H1 (cell line): ENCODE measurements around the gene SNU13. TPM values are rescaled to one million over a fixed set of nuclear protein-coding genes. Genes with fewer than 3 reads are reported as not detected.

Experiments used
- CTCF ChIA-PET: fragments of 300-600 bp; sonication (Branson Sonifier 250); formaldehyde crosslinking; loops from one replicate; lab custom pipeline; 2021; ENCODE audit not compliant: partially characterized antibody; lab: Charles Lee
- POLR2A ChIA-PET: fragments of 300-600 bp; sonication (Branson Sonifier 250); formaldehyde crosslinking; loops from one replicate; lab custom pipeline; 2021; ENCODE audit warnings: inconsistent platforms; ENCODE audit not compliant: partially characterized antibody; lab: Charles Lee
- DNase-seq, 2 experiments: peaks; one replicate each; pipeline versions ENCODE4 v3.0.0 to v3.0.0-alpha.2; 2010 to 2022; ENCODE audit warnings: low spot score in 2 of 2, low read depth in 1 of 2, mixed read lengths in 1 of 2
- FAIRE-seq: peaks from 2 replicates; lab custom pipeline; 2011; peaks lifted over from hg19 to GRCh38; lab: Jason Lieb, UNC
- H2AFZ ChIP-seq: 2 replicates; pipeline ENCODE4 v1.8.1; 2012; ENCODE audit warnings: low read length, inconsistent platforms
- H2AK5ac ChIP-seq: 2 replicates; pipeline ENCODE4 v1.6.1; 2013; ENCODE audit warnings: low read depth, low read length
- H2BK120ac ChIP-seq: replicated peaks from 2 replicates; pipeline ENCODE3; 2013; ENCODE audit warnings: low read depth, low read length, inconsistent platforms
- H2BK12ac ChIP-seq: 2 replicates; pipeline ENCODE4 v1.6.1; 2013; ENCODE audit warnings: low read depth, low read length
- H2BK15ac ChIP-seq: 2 replicates; pipeline ENCODE4 v1.6.1; 2013; ENCODE audit warnings: low read length
- H2BK20ac ChIP-seq: 2 replicates; pipeline ENCODE4 v1.6.1; 2013; ENCODE audit warnings: low read length
- H2BK5ac ChIP-seq: 2 replicates; pipeline ENCODE4 v1.6.1; 2013; ENCODE audit warnings: low read depth, low read length
- H3K14ac ChIP-seq: 2 replicates; pipeline ENCODE4 v1.6.1; 2013; ENCODE audit warnings: inconsistent platforms; ENCODE audit not compliant: insufficient read length
- H3K18ac ChIP-seq: 2 replicates; pipeline ENCODE4 v1.6.1; 2013; ENCODE audit warnings: low read length; ENCODE audit errors: extremely low read depth
- H3K23ac ChIP-seq: 2 replicates; pipeline ENCODE4 v1.6.1; 2013; ENCODE audit warnings: inconsistent platforms; ENCODE audit not compliant: insufficient read length
- H3K23me2 ChIP-seq: 2 replicates; pipeline ENCODE4 v1.6.1; 2013; ENCODE audit warnings: low read depth, low read length
- H3K27ac ChIP-seq: 2 replicates; pipeline ENCODE4 v1.6.1; 2011; ENCODE audit warnings: low read depth, low read length, inconsistent platforms
- H3K27me3 ChIP-seq, 4 experiments: replicated peaks in 1 of 4; 1 replicate in 1 of 4; 2 replicates in 3 of 4; pipeline versions ENCODE4 v1.6.1 to v1.8.1; 2011 to 2013; ENCODE audit warnings: low read length in 3 of 4, mild to moderate bottlenecking in 3 of 4, inconsistent platforms in 2 of 4, mixed read lengths in 2 of 4, moderate library complexity in 1 of 4; ENCODE audit not compliant: control insufficient read depth in 3 of 4, insufficient read depth in 3 of 4; ENCODE audit errors: extremely low read depth in 1 of 4
- H3K36me3 ChIP-seq, 4 experiments: 2 replicates each; pipeline versions ENCODE4 v1.6.1 to v1.8.1; 2011 to 2013; ENCODE audit warnings: mild to moderate bottlenecking in 4 of 4, low read length in 3 of 4, moderate library complexity in 2 of 4, control low read depth in 1 of 4, inconsistent platforms in 1 of 4; ENCODE audit not compliant: insufficient read depth in 4 of 4, control insufficient read depth in 2 of 4
- H3K4ac ChIP-seq: replicated peaks from 2 replicates; pipeline ENCODE3; 2013; ENCODE audit warnings: low read length, low read depth, mixed read lengths, inconsistent platforms; ENCODE audit not compliant: insufficient read length
- H3K4me1 ChIP-seq, 4 experiments: replicated peaks in 1 of 4; 1 replicate in 1 of 4; 2 replicates in 3 of 4; pipeline versions ENCODE4 v1.6.1 to v1.8.1; 2011 to 2013; ENCODE audit warnings: low read length in 3 of 4, inconsistent platforms in 2 of 4, mixed read lengths in 1 of 4; ENCODE audit not compliant: insufficient read depth in 4 of 4, control insufficient read depth in 3 of 4
- H3K4me2 ChIP-seq, 2 experiments: 2 replicates each; pipeline versions ENCODE4 v1.6.1 to v1.8.1; 2011 to 2013; ENCODE audit warnings: low read depth in 2 of 2, low read length in 2 of 2, control low read depth in 1 of 2, inconsistent platforms in 1 of 2, mild to moderate bottlenecking in 1 of 2; ENCODE audit not compliant: insufficient read depth in 1 of 2
- H3K4me3 ChIP-seq, 4 experiments: fragments of 200-600, 300-600 bp in 1 of 4; sonication (generic), shearing (Covaris generic), sonication (Bioruptor Twin) in 1 of 4; 2 replicates each; pipeline versions ENCODE4 v1.5.1 to v1.8.1; 2011 to 2016; ENCODE audit warnings: low read length in 4 of 4, low read depth in 3 of 4, control low read depth in 2 of 4, inconsistent platforms in 2 of 4, mild to moderate bottlenecking in 2 of 4, mixed read lengths in 1 of 4, moderate library complexity in 1 of 4; ENCODE audit not compliant: insufficient read depth in 2 of 4; ENCODE audit errors: extremely low read depth in 1 of 4
- H3K56ac ChIP-seq: replicated peaks from 2 replicates; pipeline ENCODE3; 2013; ENCODE audit warnings: low read depth, mild to moderate bottlenecking, mixed read lengths, low read length, inconsistent platforms; ENCODE audit not compliant: insufficient read length
- H3K79me1 ChIP-seq: 2 replicates; pipeline ENCODE4 v1.6.1; 2013; ENCODE audit warnings: low read depth, low read length, control low read depth
- H3K79me2 ChIP-seq, 2 experiments: 2 replicates each; pipeline versions ENCODE4 v1.6.1 to v1.8.1; 2012 to 2013; ENCODE audit warnings: low read length in 2 of 2, mild to moderate bottlenecking in 2 of 2, inconsistent platforms in 1 of 2; ENCODE audit not compliant: insufficient read depth in 2 of 2, control insufficient read depth in 1 of 2
- H3K9ac ChIP-seq, 4 experiments: replicated peaks in 1 of 4; 1 replicate in 1 of 4; 2 replicates in 3 of 4; pipeline versions ENCODE4 v1.6.1 to v1.8.1; 2011 to 2013; ENCODE audit warnings: low read depth in 3 of 4, low read length in 3 of 4, control low read depth in 2 of 4, mild to moderate bottlenecking in 2 of 4, moderate library complexity in 2 of 4, inconsistent platforms in 1 of 4; ENCODE audit errors: extremely low read depth in 1 of 4
- H3K9me3 ChIP-seq, 2 experiments: 2 replicates each; pipeline versions ENCODE4 v1.6.1 to v1.8.1; 2012 to 2013; ENCODE audit warnings: mild to moderate bottlenecking in 2 of 2, moderate library complexity in 2 of 2, control low read depth in 1 of 2, inconsistent platforms in 1 of 2, low read depth in 1 of 2, low read length in 1 of 2, mixed read lengths in 1 of 2; ENCODE audit not compliant: insufficient read depth in 2 of 2
- H4K20me1 ChIP-seq, 2 experiments: replicated peaks in 1 of 2; 2 replicates each; pipeline versions ENCODE3 to v1.8.1; 2011 to 2013; ENCODE audit warnings: inconsistent platforms in 2 of 2, low read length in 2 of 2, mild to moderate bottlenecking in 1 of 2; ENCODE audit not compliant: insufficient read depth in 2 of 2, control insufficient read depth in 1 of 2
- H4K5ac ChIP-seq: 2 replicates; pipeline ENCODE4 v1.6.1; 2013; ENCODE audit warnings: low read length, low read depth, mixed read lengths, inconsistent platforms; ENCODE audit not compliant: insufficient read length
- H4K8ac ChIP-seq: 2 replicates; pipeline ENCODE4 v1.8.0; 2013; ENCODE audit warnings: mild to moderate bottlenecking, moderate library complexity, low read length, inconsistent platforms; ENCODE audit not compliant: insufficient read depth; ENCODE audit errors: extremely low read depth
- H4K91ac ChIP-seq: replicated peaks from 2 replicates; pipeline ENCODE3; 2013; ENCODE audit warnings: low read length, mixed read lengths, inconsistent platforms; ENCODE audit not compliant: insufficient read length
- CBX5 ChIP-seq: fragments of 300-800, 300-1000 bp; sonication (generic); IDR thresholded peaks from 2 replicates; pipeline ENCODE4 v1.7.1; 2016; ENCODE audit warnings: antibody characterized with exemption, low read length, low read depth
- CBX8 ChIP-seq: fragments of 300-800, 300-1000 bp; sonication (generic); IDR thresholded peaks from 2 replicates; pipeline ENCODE4 v1.7.1; 2016; ENCODE audit warnings: low read depth, low read length, borderline replicate concordance
- EGR1 ChIP-seq: IDR thresholded peaks from 2 replicates; pipeline ENCODE4 v1.6.1; 2011; ENCODE audit warnings: low read depth, low read length, borderline replicate concordance
- EP300 ChIP-seq, 2 experiments: IDR thresholded peaks; 1 replicate in 1 of 2; 2 replicates in 1 of 2; pipeline ENCODE4 v1.6.1; 2011 to 2012; ENCODE audit warnings: low read depth in 2 of 2, low read length in 2 of 2, mild to moderate bottlenecking in 2 of 2, borderline replicate concordance in 1 of 2, inconsistent platforms in 1 of 2, moderate library complexity in 1 of 2
- EZH2 ChIP-seq: fragments of 200-600 bp; sonication (generic); IDR thresholded peaks from 2 replicates; pipeline ENCODE4 v1.7.1; 2012; ENCODE audit warnings: low read depth, mild to moderate bottlenecking, moderate library complexity, low read length, inconsistent platforms; ENCODE audit not compliant: severe bottlenecking
- JUN ChIP-seq: IDR thresholded peaks from 2 replicates; pipeline ENCODE4 v1.6.1; 2011; ENCODE audit warnings: low read depth, mild to moderate bottlenecking, improper control_type of control experiment, low read length
- JUND ChIP-seq: IDR thresholded peaks from 2 replicates; pipeline ENCODE4 v1.6.1; 2011; ENCODE audit warnings: mild to moderate bottlenecking, improper control_type of control experiment, low read length
- NRF1 ChIP-seq: IDR thresholded peaks from 2 replicates; pipeline ENCODE4 v1.6.1; 2011; ENCODE audit warnings: mild to moderate bottlenecking, low read depth, low read length, improper control_type of control experiment
- PHF8 ChIP-seq: fragments of 200-600 bp; sonication (generic); conservative IDR thresholded peaks from 2 replicates; pipeline ENCODE4 v1.7.1; 2012; ENCODE audit warnings: low read depth, mild to moderate bottlenecking, inconsistent platforms, low read length, moderate library complexity
- RXRA ChIP-seq: IDR thresholded peaks from 2 replicates; pipeline ENCODE4 v1.6.1; 2011; ENCODE audit warnings: low read depth, mild to moderate bottlenecking, low read length, moderate library complexity; ENCODE audit not compliant: insufficient read depth
- WGBS, 2 experiments: shearing (Covaris generic) in 1 of 2; methylation state at CpG; one replicate each; pipeline versions ENCODE4 v1.1.6 to v1.1.7; 2013 to 2015; ENCODE audit warnings: low lambda C conversion rate in 2 of 2, mixed read lengths in 2 of 2, inconsistent platforms in 1 of 2, low coverage in 1 of 2, missing lambda C conversion rate in 1 of 2; ENCODE audit not compliant: insufficient replicate concordance in 2 of 2, insufficient coverage in 1 of 2, insufficient read length in 1 of 2; ENCODE audit errors: extremely low coverage in 1 of 2, missing lambda C conversion rate in 1 of 2; 5-methylcytosine and 5-hydroxymethylcytosine counted together
- polyA plus RNA-seq, 7 experiments: library from polyadenylated mRNA; depleted of rRNA in 3 of 7; stranded (reverse) in 5 of 7; unstranded in 2 of 7; fragments of >200 nt in 5 of 7; fragments of 200-250 nt in 2 of 7; gene quantifications; 1 replicate in 5 of 7; 2 replicates in 1 of 7; 4 replicates in 1 of 7; pipeline versions ENCODE4 v1.2.1 to v1.2.3, GENCODE V29; 2011 to 2013; ENCODE audit warnings: missing spikeins in 2 of 7, mixed read lengths in 2 of 7
- total RNA-seq: library from RNA; stranded (reverse); fragmentation: NEBNext Ultra II Directional; extraction: Animal tissue kit (Norgen Biotek cat#: 25700); gene quantifications from 2 replicates; pipeline ENCODE4 v1.2.1, GENCODE V29; 2021
- TF ChIP-seq, protein P1 (sequence below): IDR thresholded peaks from 2 replicates; pipeline ENCODE4 v1.6.1; 2012; ENCODE audit warnings: inconsistent platforms

Gene SNU13
- total and polyA plus RNA-seq, 2 of the 8 experiments (the other 6 are each of a cell fraction or from before 2014, with no cell fraction given) = 241 to 281 TPM

DNA sequence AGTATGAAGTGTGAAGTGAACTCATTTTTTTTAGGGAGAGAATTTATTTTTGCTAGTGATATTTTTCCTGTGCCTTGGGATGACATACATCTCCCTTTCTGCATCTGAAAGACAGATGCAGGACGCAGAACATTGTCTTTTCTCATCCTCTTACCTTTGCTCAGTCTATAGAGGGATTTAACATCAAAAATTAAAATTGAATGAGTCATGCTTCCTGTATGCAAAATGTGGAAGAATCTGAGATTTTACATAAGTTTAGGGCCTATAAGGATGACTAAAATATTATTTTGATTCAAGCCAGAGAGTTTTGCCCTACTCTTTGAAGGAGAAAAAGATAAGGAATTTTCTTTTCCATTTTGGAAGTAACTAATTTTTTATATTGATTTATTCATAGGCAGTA lies 40.2 kb downstream of the SNU13 start:
- no peaks in the 10 kb centered on the region for H3K23me2 ChIP-seq
- H3K79me2 ChIP-seq = no peaks in the 10 kb centered on the region; a peak in 2 of 4 replicates
- H4K20me1 ChIP-seq = peaks cover 0 to 5% of the 10 kb centered on the region in 2 experiments
- 94% methylated on average over 1 of the region's 1 CpG; no CpG with 5 or more reads in 1 of the 2 experiments for WGBS, 2 experiments
- no peak overlapping the region for H2BK120ac ChIP-seq
- no peak overlapping the region for H2BK20ac ChIP-seq
- no peak overlapping the region for H2BK15ac ChIP-seq
- ChIA-PET CTCF (interaction anchor here (1.5 to 2.0 kb wide), 2 partner anchors 9 to 19 kb away, joined by 3 to 5 read pairs; no protein-coding TSS in a partner anchor), POLR2A (interaction anchor here (1.3 to 16.5 kb wide), 3 partner anchors 7 to 27 kb away, joined by 4 to 129 read pairs (median 4); partner anchors contain the start of genes DESI1 and XRCC6)
- H3K18ac ChIP-seq = no peak overlapping the region
- H2BK12ac ChIP-seq = no peak overlapping the region
- DNase-seq (no peak), FAIRE-seq (no peak)
- H3K4ac ChIP-seq = no peak overlapping the region
- H3K4me1 ChIP-seq = no peaks in the 10 kb centered on the region
- no peak overlapping the region for H2BK5ac ChIP-seq
- no peak overlapping the region for H2AK5ac ChIP-seq
- H2AFZ ChIP-seq = no peak overlapping the region
- H3K4me3 ChIP-seq = no peak overlapping the region
- TF ChIP-seq NRF1 (no peak), JUND (no peak), PHF8 (no peak), CBX8 (no peak), EGR1 (no peak), EP300 (IDR thresholded peaks at IDR 0.05; ENCODE audit: borderline replicate concordance in 1 of 2, low read depth in 2 of 2, low read length in 2 of 2) (no peak), CBX5 (no peak), JUN (no peak), RXRA (no peak), EZH2 (no peak)
- TF ChIP-seq, protein P1, sequence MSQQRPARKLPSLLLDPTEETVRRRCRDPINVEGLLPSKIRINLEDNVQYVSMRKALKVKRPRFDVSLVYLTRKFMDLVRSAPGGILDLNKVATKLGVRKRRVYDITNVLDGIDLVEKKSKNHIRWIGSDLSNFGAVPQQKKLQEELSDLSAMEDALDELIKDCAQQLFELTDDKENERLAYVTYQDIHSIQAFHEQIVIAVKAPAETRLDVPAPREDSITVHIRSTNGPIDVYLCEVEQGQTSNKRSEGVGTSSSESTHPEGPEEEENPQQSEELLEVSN = no peak
- no peaks in the 10 kb centered on the region for H3K27me3 ChIP-seq
- no peak overlapping the region for H4K5ac ChIP-seq
- peaks cover 35 to 89% (median 61%) of the 10 kb centered on the region in 4 experiments for H3K36me3 ChIP-seq
- H4K8ac ChIP-seq = no peak overlapping the region
- H3K27ac ChIP-seq = no peak overlapping the region
- H3K4me2 ChIP-seq = no peak overlapping the region
- H3K56ac ChIP-seq = no peak overlapping the region
- H4K91ac ChIP-seq = no peak overlapping the region
- H3K23ac ChIP-seq = no peak overlapping the region
- H3K9me3 ChIP-seq = no peaks in the 10 kb centered on the region
- no peak overlapping the region for H3K14ac ChIP-seq
- no peak overlapping the region for H3K9ac ChIP-seq
- no peaks in the 10 kb centered on the region for H3K79me1 ChIP-seq
